Measurements from ENCODE around the gene PRTN3. TPM values are rescaled to one million over a fixed set of nuclear protein-coding genes. Genes with fewer than 3 reads are reported as not detected.

PRTN3 gene
- not detected for total RNA-seq
- not detected for polyA plus RNA-seq
- long read RNA-seq, donor 1: 0 reads
- long read RNA-seq, donor 2: 0 reads

GRCh38 chr19:840519-841206 is at the start of gene PRTN3:
Gene PRTN3 (plus strand): TSS chr19:840999. CDS start chr19:841009, 10 bp downstream.
- no peaks in the 10 kb centered on the region for H3K36me3 ChIP-seq (ENCODE audit: control insufficient read depth in 1 of 2, insufficient read depth in 2 of 2, low read length in 1 of 2)
- intact Hi-C loops (cut with DNase I): no loop called here
- H3K27ac ChIP-seq (ENCODE audit: low read depth in 1 of 2, low read length in 2 of 2): no peak within 1 kb of the TSS
- H3K27me3 ChIP-seq (ENCODE audit: control insufficient read depth in 1 of 2, insufficient read depth in 2 of 2, low read length in 1 of 2): no peaks in the 10 kb centered on the region
- H3K4me3 ChIP-seq (ENCODE audit: low read length in 2 of 2): no peak within 1 kb of the TSS
- 73 to 78% methylated on average over 24 of the region's 24 CpGs for WGBS, 2 donors
- H3K9me3 ChIP-seq (ENCODE audit: control insufficient read depth, low read length): no peaks in the 10 kb centered on the region
- no peaks in the 10 kb centered on the region for H3K4me1 ChIP-seq (ENCODE audit: control insufficient read depth in 1 of 2, insufficient read depth in 2 of 2, low read length in 2 of 2)
- DNase-seq (peak in 1 of 2 donors; percentile 66), ATAC-seq (ENCODE audit: low FRiP score) (peak; percentile 23)

DNA sequence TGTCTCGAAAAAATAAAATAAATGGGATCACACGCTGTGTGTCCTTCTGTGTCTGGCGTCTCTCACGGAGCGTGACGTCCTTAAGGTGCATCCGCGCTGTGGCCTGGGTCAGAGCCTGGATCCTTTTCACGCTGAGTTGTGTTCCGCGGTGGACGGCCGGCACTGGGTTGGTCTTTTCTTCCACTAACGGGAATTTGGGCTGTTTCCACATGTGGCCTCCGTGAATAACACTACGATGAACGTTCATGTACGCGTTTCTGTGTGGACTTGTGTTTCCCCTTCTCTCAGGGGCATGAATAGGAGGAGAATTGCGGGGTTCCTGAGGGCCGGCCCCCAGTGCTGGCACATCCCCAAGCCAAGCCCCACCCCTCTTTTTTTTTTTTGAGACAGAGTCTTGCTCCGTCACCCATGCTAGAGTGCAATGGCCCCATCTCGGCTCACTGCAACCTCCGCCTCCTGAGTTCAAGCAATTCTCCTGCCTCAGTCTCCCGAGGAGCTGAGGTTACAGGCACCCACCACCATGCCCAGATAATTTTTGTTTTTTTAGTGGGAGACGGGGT is 49.7 kb upstream of the PRTN3 start:
- no peaks in the 10 kb centered on the region for H3K4me1 ChIP-seq (ENCODE audit: control insufficient read depth in 1 of 2, insufficient read depth in 2 of 2, low read length in 2 of 2)
- intact Hi-C loops (cut with DNase I): no loop called here
- H3K27me3 ChIP-seq (ENCODE audit: control insufficient read depth in 1 of 2, insufficient read depth in 2 of 2, low read length in 1 of 2): no peaks in the 10 kb centered on the region
- ATAC-seq (ENCODE audit: low FRiP score) (no peak), DNase-seq (no peak)
- H3K27ac ChIP-seq (ENCODE audit: low read depth in 1 of 2, low read length in 2 of 2): no peak overlapping the region
- no peaks in the 10 kb centered on the region for H3K9me3 ChIP-seq (ENCODE audit: control insufficient read depth, low read length)
- no peak overlapping the region for H3K4me3 ChIP-seq (ENCODE audit: low read length in 2 of 2)
- H3K36me3 ChIP-seq (ENCODE audit: control insufficient read depth in 1 of 2, insufficient read depth in 2 of 2, low read length in 1 of 2): no peaks in the 10 kb centered on the region
- 88 to 89% methylated on average over 26 of the region's 26 CpGs for WGBS, 2 donors

DNA sequence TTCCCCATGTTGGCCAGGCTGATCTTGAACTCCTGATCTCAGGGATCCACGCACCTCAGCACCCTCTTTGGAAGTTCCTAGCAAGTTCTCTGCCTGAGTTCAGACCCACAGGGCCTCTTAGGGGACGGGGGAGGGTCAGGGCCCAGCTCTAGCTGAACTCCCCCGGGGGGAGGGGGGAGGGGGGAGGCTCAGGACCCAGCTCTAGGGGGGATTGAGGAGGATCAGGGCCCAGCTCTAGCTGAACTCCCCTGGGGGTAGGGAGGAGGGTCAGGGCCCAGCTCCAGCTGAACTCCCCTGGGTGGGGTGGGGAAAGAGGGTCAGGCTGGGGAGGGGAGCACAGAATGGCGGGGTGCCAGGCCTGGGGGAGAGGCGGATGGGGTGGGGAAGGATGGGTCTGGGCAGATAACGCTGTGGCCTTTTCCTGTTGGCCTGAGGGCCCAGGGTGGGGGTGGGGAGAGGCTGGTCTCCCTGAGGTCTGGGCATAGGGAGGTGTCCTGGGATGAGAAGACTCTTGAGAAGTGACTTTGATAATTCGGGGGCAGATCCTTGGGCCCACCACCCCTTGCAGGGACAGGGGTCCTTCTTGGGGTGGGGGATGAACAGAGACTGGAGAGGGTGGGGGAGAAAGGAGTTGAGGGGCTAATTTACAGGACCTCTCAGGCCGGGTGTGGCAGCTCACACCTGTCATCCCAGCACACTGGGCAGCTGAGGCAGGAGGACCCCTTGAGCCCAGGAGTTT is 49.1 kb upstream of the PRTN3 start:
- Histone ChIP-seq H3K4me1 (ENCODE audit: control insufficient read depth in 1 of 2, insufficient read depth in 2 of 2, low read length in 2 of 2) (no peaks in the 10 kb centered on the region), H3K4me3 (ENCODE audit: low read length in 2 of 2) (no peak overlapping the region), H3K27ac (ENCODE audit: low read depth in 1 of 2, low read length in 2 of 2) (no peak overlapping the region), H3K9me3 (ENCODE audit: control insufficient read depth, low read length) (no peaks in the 10 kb centered on the region), H3K36me3 (ENCODE audit: control insufficient read depth in 1 of 2, insufficient read depth in 2 of 2, low read length in 1 of 2) (no peaks in the 10 kb centered on the region), H3K27me3 (ENCODE audit: control insufficient read depth in 1 of 2, insufficient read depth in 2 of 2, low read length in 1 of 2) (no peaks in the 10 kb centered on the region)
- no peak for ATAC-seq (ENCODE audit: low FRiP score)
- 69 to 75% methylated on average over 8 of the region's 8 CpGs for WGBS, 2 donors
- DNase-seq: no peak
- intact Hi-C loops (cut with DNase I): no loop called here

GRCh38 chr19:792306-792885 is 48.4 kb upstream of the PRTN3 start:
- Histone ChIP-seq H3K27me3 (ENCODE audit: control insufficient read depth in 1 of 2, insufficient read depth in 2 of 2, low read length in 1 of 2) (no peaks in the 10 kb centered on the region), H3K9me3 (ENCODE audit: control insufficient read depth, low read length) (no peaks in the 10 kb centered on the region), H3K27ac (ENCODE audit: low read depth in 1 of 2, low read length in 2 of 2) (no peak overlapping the region), H3K4me1 (ENCODE audit: control insufficient read depth in 1 of 2, insufficient read depth in 2 of 2, low read length in 2 of 2) (no peaks in the 10 kb centered on the region), H3K36me3 (ENCODE audit: control insufficient read depth in 1 of 2, insufficient read depth in 2 of 2, low read length in 1 of 2) (no peaks in the 10 kb centered on the region), H3K4me3 (ENCODE audit: low read length in 2 of 2) (no peak overlapping the region)
- DNase-seq: no peak
- no peak for ATAC-seq (ENCODE audit: low FRiP score)
- intact Hi-C loops (cut with DNase I): no loop called here
- 79 to 81% methylated on average over 16 of the region's 16 CpGs for WGBS, 2 donors

DNA sequence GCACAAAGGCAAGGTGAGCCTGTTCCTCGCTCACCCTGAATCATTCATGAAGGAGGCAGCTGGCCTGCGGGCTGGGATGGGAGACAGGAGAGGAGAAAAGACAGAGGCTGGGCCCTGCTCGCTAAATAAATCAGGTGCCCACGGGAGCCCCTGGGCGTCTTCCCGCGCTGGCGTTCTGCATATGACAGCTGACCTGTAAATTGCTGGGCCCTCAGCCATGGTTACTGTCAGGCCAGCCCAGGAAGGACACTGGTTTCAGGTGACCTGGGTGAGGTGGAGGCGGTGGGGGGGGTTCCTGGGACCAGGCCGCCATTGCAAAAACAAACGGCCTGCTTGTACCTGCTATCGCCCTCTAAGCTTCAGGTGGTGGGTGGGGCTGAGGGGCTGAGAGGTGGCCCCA is 47.0 kb upstream of the PRTN3 start:
- ATAC-seq (ENCODE audit: low FRiP score) (no peak), DNase-seq (no peak)

GRCh38 chr19:795073-795611 is 45.7 kb upstream of the PRTN3 start:
- peaks cover 0 to under 1% of the 10 kb centered on the region in 2 donors for H3K4me1 ChIP-seq (ENCODE audit: control insufficient read depth in 1 of 2, insufficient read depth in 2 of 2, low read length in 2 of 2)
- no peak for ATAC-seq (ENCODE audit: low FRiP score)
- H3K36me3 ChIP-seq (ENCODE audit: control insufficient read depth in 1 of 2, insufficient read depth in 2 of 2, low read length in 1 of 2): no peaks in the 10 kb centered on the region
- whole genome bisulfite sequencing, 2 donors: 41 to 53% methylated on average over 28 of the region's 28 CpGs
- H3K4me3 ChIP-seq (ENCODE audit: low read length in 2 of 2): no peak overlapping the region
- H3K27ac ChIP-seq (ENCODE audit: low read depth in 1 of 2, low read length in 2 of 2): no peak overlapping the region
- intact Hi-C loops (cut with DNase I): loop anchor here in 1 of 2 donors (5.0 kb wide), 2 partner anchors 118 to 133 kb away; partner anchors contain the start of genes FSTL3 and RNF126
- no peaks in the 10 kb centered on the region for H3K9me3 ChIP-seq (ENCODE audit: control insufficient read depth, low read length)
- H3K27me3 ChIP-seq (ENCODE audit: control insufficient read depth in 1 of 2, insufficient read depth in 2 of 2, low read length in 1 of 2): no peaks in the 10 kb centered on the region
- peak in 1 of 2 donors; percentile 69 for DNase-seq

More for the DNA sequence above, 47.0 kb upstream of the PRTN3 start:
- WGBS, 2 donors: 96% methylated on average over 12 of the region's 12 CpGs
- intact Hi-C loops (cut with DNase I): no loop called here
- no peaks in the 10 kb centered on the region for H3K36me3 ChIP-seq (ENCODE audit: control insufficient read depth in 1 of 2, insufficient read depth in 2 of 2, low read length in 1 of 2)
- no peaks in the 10 kb centered on the region for H3K27me3 ChIP-seq (ENCODE audit: control insufficient read depth in 1 of 2, insufficient read depth in 2 of 2, low read length in 1 of 2)
- no peak overlapping the region for H3K4me3 ChIP-seq (ENCODE audit: low read length in 2 of 2)
- H3K27ac ChIP-seq (ENCODE audit: low read depth in 1 of 2, low read length in 2 of 2): no peak overlapping the region
- no peaks in the 10 kb centered on the region for H3K9me3 ChIP-seq (ENCODE audit: control insufficient read depth, low read length)
- no peaks in the 10 kb centered on the region for H3K4me1 ChIP-seq (ENCODE audit: control insufficient read depth in 1 of 2, insufficient read depth in 2 of 2, low read length in 2 of 2)

DNA sequence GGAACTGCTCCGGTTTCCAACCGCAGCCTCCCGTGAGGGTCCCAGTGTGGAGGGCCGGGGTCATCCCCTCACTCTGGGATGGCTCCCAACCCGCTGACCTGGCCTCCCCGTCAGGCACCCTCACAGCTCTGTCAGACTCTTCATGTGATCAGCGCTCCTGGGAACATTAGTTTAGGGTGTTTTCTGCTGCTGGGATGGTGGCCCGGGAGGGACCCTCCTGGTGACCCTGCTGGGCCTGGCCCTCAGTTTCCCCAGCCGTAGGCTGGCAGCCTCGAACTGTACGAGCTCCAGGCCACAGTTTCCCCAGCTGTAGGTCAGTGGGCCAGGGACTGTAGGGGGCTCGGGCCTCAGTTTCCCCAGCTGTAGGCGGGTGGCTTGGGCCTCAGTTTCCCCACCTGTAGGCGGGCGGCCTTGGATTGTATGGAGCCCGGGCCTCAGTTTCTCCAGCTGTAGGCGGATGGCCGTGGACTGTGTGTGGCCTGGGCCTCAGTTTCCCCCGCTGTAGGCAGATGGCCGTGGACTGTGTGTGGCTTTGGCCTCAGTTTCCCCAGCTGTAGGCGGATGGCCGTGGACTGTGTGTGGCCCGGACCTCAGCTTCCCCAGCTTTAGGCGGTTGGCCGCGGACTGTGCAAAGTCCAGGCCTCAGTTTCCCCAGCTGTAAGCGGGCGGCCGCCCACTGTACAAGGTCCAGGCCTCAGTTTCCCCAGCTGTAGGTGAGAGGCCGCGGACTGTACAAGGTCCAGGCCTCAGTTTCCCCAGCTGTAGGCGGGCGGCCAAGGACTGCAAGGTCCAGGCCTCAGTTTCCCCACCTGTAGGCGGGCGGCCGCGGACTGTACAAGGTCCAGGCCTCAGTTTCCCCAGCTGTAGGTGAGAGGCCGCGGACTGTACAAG is 44.9 kb upstream of the PRTN3 start:
- H3K27ac ChIP-seq (ENCODE audit: low read depth in 1 of 2, low read length in 2 of 2): no peak overlapping the region
- no peaks in the 10 kb centered on the region for H3K27me3 ChIP-seq (ENCODE audit: control insufficient read depth in 1 of 2, insufficient read depth in 2 of 2, low read length in 1 of 2)
- no peaks in the 10 kb centered on the region for H3K36me3 ChIP-seq (ENCODE audit: control insufficient read depth in 1 of 2, insufficient read depth in 2 of 2, low read length in 1 of 2)
- ATAC-seq (ENCODE audit: low FRiP score) (no peak), DNase-seq (peak in 1 of 2 donors; percentile 54)
- peak overlapping the region in 1 of 2 donors; percentile 49 for H3K4me3 ChIP-seq (ENCODE audit: low read length in 2 of 2)
- intact Hi-C loops (cut with DNase I): loop anchor here in 1 of 2 donors (5.0 kb wide), 2 partner anchors 119 to 134 kb away; partner anchors contain the start of genes FSTL3 and RNF126
- H3K4me1 ChIP-seq (ENCODE audit: control insufficient read depth in 1 of 2, insufficient read depth in 2 of 2, low read length in 2 of 2): peaks cover 3% of the 10 kb centered on the region in 2 donors
- no peaks in the 10 kb centered on the region for H3K9me3 ChIP-seq (ENCODE audit: control insufficient read depth, low read length)
- 79% methylated on average over 39 of the region's 39 CpGs for WGBS, 2 donors
